ENCODE results near the gene DCAF16.

Gene DCAF16

DNA sequence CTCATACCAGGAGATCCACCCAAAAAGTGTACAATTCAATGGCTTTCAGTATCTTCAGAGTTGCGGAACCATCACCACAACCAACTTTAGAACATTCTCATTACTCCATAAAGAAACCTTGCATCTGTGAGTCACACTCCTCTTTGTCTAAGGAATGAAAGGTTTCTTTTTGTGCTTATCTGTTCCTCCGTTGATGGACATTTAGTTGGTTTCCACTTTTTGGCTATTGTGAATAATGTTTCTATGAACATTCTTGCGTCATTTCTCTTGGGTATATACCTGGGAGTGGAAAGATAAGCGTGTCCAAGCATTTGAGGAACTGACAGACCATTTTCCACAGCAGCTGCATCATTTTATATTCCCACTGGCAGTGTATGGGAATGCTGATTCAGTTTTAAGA, 39.7 kb downstream of the DCAF16 start:
- H3K27me3 Mint-ChIP-seq, result peaks cover 0 to 6% of the 10 kb centered on the region in 2 donors
- DNase-seq, result no peak

DNA sequence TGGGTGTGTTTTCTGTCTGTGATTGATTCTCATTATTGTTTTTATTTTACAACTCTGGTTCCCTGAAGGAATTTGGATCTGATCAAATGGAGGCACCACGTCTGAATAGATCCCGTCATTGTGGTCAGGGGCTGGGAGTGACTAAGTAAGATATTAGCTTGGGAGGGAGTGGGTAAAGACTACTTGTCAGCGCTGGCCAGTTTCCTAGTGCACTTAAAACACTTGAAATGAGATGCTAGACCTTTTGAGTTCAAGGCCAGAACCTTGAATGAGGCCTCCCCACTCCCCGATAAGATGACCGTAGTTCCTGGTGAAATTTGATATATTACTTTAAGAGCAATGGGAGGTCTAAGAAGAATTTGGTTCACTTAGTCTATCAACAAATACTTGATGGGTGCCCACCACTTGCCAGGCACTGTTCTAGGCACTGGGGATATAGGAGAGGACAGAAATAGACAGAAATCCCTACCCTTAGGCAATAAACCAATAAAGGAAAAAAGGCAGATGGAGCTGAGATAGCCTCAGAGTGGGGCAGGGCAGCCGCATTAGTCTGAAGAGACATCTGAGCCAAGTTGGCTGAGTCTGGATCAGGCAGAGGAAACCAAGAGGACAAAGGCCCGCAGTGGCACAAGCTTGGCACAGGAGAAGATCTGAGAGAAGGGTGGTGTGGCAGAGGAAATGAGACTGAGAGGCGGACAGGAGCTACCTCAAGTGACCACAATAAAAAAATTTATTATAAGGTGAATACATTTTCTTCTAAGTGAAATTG, 41.0 kb downstream of the DCAF16 start:
- ATAC-seq (replicated peaks) (no peak), DNase-seq (no peak)
- no peak overlapping the region for H3K4me3 Mint-ChIP-seq
- peaks cover 0 to 3% of the 10 kb centered on the region in 2 donors for H3K4me1 Mint-ChIP-seq
- peaks cover 0 to 6% of the 10 kb centered on the region in 2 donors for H3K27me3 Mint-ChIP-seq
- H3K9me3 Mint-ChIP-seq, result no peaks in the 10 kb centered on the region
- H3K36me3 Mint-ChIP-seq, result peaks cover 0 to 4% of the 10 kb centered on the region in 2 donors
- H3K27ac Mint-ChIP-seq, result no peak overlapping the region

More for the DNA sequence above, 39.7 kb downstream of the DCAF16 start:
- Mint-ChIP-seq H3K4me3 (no peak overlapping the region), H3K36me3 (peaks cover 0 to 3% of the 10 kb centered on the region in 2 donors), H3K9me3 (no peaks in the 10 kb centered on the region), H3K4me1 (no peaks in the 10 kb centered on the region), H3K27ac (no peak overlapping the region)
- ATAC-seq (replicated peaks), result no peak

DNA sequence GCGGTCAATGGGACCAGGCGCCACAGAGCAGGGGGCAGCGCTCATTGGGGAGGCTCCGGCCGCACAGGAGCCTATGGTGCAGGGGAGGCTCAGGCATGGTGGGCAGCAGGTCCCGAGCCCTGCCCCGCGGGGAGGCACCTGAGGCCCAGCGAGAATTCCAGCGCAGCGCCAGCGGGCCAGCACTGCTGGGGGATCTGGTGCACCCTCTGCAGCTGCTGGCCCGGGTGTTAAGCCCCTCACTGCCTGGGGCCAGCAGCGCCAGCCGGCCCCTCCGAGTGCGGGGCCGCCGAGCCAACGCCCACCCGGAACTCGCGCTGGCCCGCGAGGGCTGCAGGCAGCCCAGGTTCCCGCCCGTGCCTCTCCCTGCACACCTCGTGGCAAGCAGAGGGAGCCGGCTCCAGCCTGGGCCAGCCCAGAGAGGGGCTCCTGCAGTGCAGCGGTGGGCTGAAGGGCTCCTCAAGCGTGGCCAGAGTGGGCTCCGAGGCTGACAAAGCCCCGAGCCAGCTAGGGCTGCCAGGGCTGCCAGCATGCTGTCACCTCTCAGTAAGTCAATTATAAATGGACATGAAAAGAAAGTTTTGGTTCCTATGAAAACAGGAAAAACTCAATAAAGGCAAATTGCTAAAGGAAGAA, 43.6 kb downstream of the DCAF16 start:
- Mint-ChIP-seq H3K9me3 (no peaks in the 10 kb centered on the region), H3K4me3 (no peak overlapping the region), H3K27me3 (peaks cover 1 to 3% of the 10 kb centered on the region in 2 donors), H3K36me3 (peaks cover 0 to 4% of the 10 kb centered on the region in 2 donors), H3K4me1 (peaks cover 0 to 3% of the 10 kb centered on the region in 2 donors), H3K27ac (no peak overlapping the region)
- no peak for ATAC-seq (replicated peaks)
- no peak for DNase-seq

DNA sequence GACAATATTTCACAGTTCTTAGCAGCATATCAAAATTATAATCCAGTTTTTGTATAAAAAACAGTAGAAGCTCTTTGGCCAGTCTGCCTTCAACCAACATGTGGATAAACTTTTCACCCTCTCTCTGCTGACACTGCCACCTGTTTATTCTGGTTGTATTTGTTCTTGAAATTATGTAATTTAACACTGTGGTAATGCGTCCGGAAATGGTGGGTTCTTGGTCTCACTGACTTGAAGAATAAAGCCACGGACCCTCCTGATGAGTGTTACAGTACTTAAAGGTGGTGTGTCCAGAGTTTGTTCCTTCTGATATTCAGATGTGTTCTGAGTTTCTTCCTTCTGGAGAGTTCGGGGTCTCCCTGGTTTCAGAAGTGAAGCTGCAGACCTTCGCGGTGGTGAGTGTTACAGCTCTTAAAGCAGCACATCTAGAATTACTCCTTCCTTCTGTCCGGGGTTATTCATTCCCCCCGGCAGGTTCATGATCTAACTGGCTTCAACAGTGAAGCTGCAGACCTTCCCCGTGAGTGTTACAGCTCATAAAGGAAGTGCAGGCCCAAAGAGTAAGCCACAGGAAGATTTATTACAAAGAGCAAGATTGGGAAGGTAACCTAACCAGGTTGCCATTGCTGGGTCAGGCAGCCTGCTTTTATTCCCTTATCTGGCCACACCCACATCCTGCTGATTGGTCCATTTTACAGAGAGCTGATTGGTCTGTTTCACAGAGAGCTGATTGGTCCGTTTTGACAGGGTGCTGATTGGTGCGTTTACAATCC, 44.9 kb downstream of the DCAF16 start:
- H3K9me3 Mint-ChIP-seq, result no peaks in the 10 kb centered on the region
- peak overlapping the region in 1 of 2 donors; percentile 8 for H3K4me3 Mint-ChIP-seq
- H3K27ac Mint-ChIP-seq, result no peak overlapping the region
- peaks cover 0 to 4% of the 10 kb centered on the region in 2 donors for H3K36me3 Mint-ChIP-seq
- ATAC-seq (replicated peaks), result no peak
- DNase-seq, result no peak
- peaks cover 3 to 5% of the 10 kb centered on the region in 2 donors for H3K27me3 Mint-ChIP-seq
- peaks cover 0 to 3% of the 10 kb centered on the region in 2 donors for H3K4me1 Mint-ChIP-seq

DNA sequence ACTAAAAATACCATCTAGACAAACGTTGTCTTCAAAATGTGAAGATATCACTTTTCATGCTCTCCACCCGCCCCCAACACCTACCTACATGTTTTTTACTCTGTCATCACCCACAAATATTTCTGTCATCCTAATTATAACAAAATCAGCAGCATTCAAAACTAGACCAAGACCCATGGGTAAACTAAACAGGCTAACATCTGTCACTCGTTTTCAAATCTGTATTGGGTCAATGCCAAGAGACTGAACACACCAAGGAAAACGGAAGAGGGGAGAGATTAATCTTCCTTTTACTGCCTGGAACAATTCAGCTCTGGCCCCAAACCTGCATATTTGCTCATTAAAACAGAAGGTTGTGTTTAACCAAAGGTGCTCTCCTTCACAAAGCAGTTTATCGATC, 46.6 kb downstream of the DCAF16 start:
- Mint-ChIP-seq H3K4me3 (no peak overlapping the region), H3K4me1 (peaks cover 0 to 3% of the 10 kb centered on the region in 2 donors), H3K36me3 (peaks cover 0 to 4% of the 10 kb centered on the region in 2 donors), H3K27me3 (peaks cover 3 to 5% of the 10 kb centered on the region in 2 donors), H3K9me3 (no peaks in the 10 kb centered on the region), H3K27ac (no peak overlapping the region)
- DNase-seq (no peak), ATAC-seq (replicated peaks) (no peak)

DNA sequence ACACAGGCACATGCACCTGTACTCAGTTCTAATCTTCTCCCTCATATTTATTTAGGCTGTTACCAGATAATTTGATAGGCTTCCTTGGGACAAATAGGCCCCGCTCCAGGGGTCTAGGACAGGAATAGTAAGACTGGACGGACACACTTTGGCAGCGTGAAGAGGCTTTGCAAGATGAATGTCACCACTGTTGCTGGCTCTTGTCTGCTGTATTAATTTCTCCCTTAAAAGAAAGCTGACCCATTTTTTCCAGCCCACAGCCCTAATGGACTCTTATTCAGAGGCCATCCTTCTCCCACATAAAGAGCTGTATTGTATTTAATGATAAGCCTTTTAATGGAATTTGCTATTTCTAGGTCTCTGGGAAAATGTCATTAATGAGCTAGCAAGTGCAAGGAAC, 47.1 kb downstream of the DCAF16 start:
- H3K9me3 Mint-ChIP-seq, result no peaks in the 10 kb centered on the region
- H3K27me3 Mint-ChIP-seq, result peaks cover 3 to 5% of the 10 kb centered on the region in 2 donors
- H3K36me3 Mint-ChIP-seq, result peaks cover 0 to 4% of the 10 kb centered on the region in 2 donors
- ATAC-seq (replicated peaks) (no peak), DNase-seq (no peak)
- H3K4me3 Mint-ChIP-seq, result no peak overlapping the region
- peaks cover 0 to 3% of the 10 kb centered on the region in 2 donors for H3K4me1 Mint-ChIP-seq
- no peak overlapping the region for H3K27ac Mint-ChIP-seq

DNA sequence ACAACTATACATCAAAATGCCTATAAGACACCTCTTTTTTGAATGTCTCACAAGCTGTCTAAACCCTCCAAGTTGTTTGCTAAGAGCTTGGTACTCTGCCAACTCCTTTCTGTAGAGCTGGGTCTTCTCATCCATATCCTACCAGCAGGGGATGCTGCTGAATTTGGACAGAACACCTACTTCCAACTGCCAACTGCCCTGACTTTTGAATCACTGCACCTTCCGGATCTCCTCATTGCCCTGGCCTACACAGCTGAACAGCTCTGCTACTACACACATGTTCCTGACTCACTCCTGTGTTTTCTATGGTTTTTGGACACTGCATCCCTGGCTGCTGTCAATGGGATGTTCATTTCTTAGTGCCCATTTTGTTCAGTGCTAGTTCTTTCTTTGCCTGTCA, 47.8 kb downstream of the DCAF16 start:
- Mint-ChIP-seq H3K27me3 (peaks cover 3 to 5% of the 10 kb centered on the region in 2 donors), H3K27ac (no peak overlapping the region), H3K9me3 (no peaks in the 10 kb centered on the region), H3K4me1 (peaks cover 0 to 3% of the 10 kb centered on the region in 2 donors), H3K4me3 (no peak overlapping the region), H3K36me3 (peaks cover 0 to 4% of the 10 kb centered on the region in 2 donors)
- DNase-seq (no peak), ATAC-seq (replicated peaks) (no peak)

DNA sequence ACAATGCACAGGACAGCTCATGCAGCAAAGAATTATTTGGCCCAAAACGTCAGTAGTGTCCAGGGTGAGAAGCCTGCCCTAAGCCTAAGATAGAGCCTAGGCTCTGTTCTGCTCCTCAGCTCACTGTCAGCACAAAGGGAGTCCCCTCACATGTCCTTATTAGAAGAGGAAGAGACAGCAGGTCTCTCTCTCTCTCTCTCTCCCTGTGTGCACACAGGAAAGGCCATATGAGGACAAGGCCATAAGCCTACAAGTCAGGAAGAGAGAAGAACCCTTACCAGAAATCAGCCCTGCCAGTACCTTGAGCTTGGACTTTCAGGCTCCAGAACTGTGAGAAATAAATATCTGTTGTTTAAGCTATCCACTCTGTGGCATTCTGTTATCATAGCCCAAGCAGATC, 49.5 kb downstream of the DCAF16 start:
- H3K27ac Mint-ChIP-seq, result no peak overlapping the region
- ATAC-seq (replicated peaks) (no peak), DNase-seq (no peak)
- peaks cover 0 to 3% of the 10 kb centered on the region in 2 donors for H3K4me1 Mint-ChIP-seq
- H3K4me3 Mint-ChIP-seq, result no peak overlapping the region
- H3K9me3 Mint-ChIP-seq, result no peaks in the 10 kb centered on the region
- peaks cover 3 to 5% of the 10 kb centered on the region in 2 donors for H3K27me3 Mint-ChIP-seq
- peaks cover 0 to 3% of the 10 kb centered on the region in 2 donors for H3K36me3 Mint-ChIP-seq

DNA sequence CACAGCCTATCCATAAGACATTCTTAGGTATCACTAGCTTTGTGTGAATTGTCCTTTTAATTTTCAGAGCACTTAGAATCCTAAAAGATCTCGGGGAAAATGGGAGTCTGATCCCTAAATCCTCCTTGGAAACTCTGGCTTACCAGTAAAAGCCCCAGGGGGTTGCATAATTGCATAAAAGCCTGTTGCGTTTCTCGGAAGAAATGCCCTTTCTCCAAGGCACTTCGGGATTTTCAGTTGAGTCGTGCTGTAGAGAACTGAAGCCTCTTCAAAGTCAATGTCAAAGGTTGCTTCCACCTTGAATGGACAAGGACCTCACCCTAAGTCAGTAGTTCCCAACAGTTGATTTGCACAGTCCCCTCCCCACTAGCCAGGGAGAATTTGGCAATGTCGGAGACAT, 49.9 kb downstream of the DCAF16 start:
- H3K9me3 Mint-ChIP-seq, result no peaks in the 10 kb centered on the region
- no peak for ATAC-seq (replicated peaks)
- no peak for DNase-seq
- H3K4me1 Mint-ChIP-seq, result peaks cover 0 to 1% of the 10 kb centered on the region in 2 donors
- no peaks in the 10 kb centered on the region for H3K36me3 Mint-ChIP-seq
- H3K4me3 Mint-ChIP-seq, result no peak overlapping the region
- H3K27me3 Mint-ChIP-seq, result peaks cover 3 to 9% of the 10 kb centered on the region in 2 donors
- H3K27ac Mint-ChIP-seq, result no peak overlapping the region

DNA sequence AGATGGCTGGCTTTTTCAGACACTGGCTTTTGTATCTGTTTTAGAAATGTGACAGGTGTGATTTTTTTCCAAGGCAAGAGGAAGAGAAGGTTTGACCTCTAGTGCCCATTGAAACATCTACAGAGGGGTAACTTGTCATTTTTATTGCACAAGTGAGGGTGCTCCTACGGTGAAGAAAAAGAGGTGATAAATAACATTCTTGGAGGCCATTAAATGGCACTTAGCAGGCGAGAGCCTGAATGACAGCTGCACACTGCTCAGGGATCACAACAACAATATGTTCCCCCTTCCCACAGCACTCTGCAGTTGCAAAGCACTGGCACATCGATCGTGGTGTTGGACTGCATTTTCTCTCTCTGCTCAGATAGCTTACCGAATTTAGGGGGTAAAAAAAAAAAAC, 52.1 kb downstream of the DCAF16 start:
- H3K36me3 Mint-ChIP-seq, result no peaks in the 10 kb centered on the region
- H3K27me3 Mint-ChIP-seq, result peaks cover 3 to 13% of the 10 kb centered on the region in 2 donors
- no peak for ATAC-seq (replicated peaks)

DNA sequence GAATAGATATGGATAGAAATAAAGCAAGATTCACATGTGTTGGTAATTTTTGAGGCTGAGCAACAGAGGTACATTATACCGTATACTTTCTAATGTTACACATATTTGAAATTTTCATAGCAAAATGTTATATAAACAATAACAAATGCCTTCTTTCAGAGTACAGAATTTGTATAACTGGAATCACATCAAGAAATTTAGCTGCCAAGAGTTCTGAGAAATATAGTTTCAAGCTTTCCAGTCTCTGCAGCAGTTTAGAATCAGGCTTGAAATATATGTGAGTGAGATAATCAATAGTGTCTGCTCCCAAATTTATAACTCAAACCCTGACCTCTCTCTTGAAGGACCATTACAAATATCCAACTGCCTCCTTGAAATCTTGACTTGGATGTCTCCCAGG, 52.9 kb downstream of the DCAF16 start:
- ATAC-seq (replicated peaks) (no peak), DNase-seq (no peak)
- Mint-ChIP-seq H3K4me1 (no peaks in the 10 kb centered on the region), H3K27ac (no peak overlapping the region), H3K4me3 (no peak overlapping the region), H3K36me3 (no peaks in the 10 kb centered on the region), H3K27me3 (peaks cover 4 to 13% of the 10 kb centered on the region in 2 donors), H3K9me3 (no peaks in the 10 kb centered on the region)

More for the DNA sequence above, 52.1 kb downstream of the DCAF16 start:
- H3K4me1 Mint-ChIP-seq, result no peaks in the 10 kb centered on the region
- no peak for DNase-seq
- no peak overlapping the region for H3K27ac Mint-ChIP-seq
- H3K4me3 Mint-ChIP-seq, result no peak overlapping the region
- H3K9me3 Mint-ChIP-seq, result no peaks in the 10 kb centered on the region

DNA sequence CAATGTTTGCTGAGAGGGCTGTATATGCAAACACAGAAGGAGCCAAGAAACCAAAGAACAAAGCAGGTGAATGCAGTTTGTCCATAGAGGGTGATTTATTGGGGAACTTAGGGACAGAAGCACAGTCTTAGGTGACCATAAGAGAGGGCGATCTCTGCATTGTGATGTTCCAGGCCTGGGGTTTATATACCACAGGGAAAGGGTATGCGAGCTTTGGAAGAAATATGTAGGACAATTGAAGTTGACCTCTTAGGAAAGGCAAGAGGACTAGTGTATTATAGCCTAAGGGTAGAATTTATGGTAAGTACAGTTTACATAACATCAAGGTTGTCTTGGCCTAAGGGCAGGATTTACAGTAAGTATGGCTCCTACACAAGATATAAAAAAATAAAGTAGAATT, 56.9 kb downstream of the DCAF16 start:
- no peaks in the 10 kb centered on the region for H3K36me3 Mint-ChIP-seq
- no peak overlapping the region for H3K27ac Mint-ChIP-seq
- DNase-seq, result no peak
- H3K4me3 Mint-ChIP-seq, result no peak overlapping the region
- no peaks in the 10 kb centered on the region for H3K4me1 Mint-ChIP-seq
- H3K27me3 Mint-ChIP-seq, result peaks cover 8 to 14% of the 10 kb centered on the region in 2 donors
- ATAC-seq (replicated peaks), result no peak
- no peaks in the 10 kb centered on the region for H3K9me3 Mint-ChIP-seq
